ENCODE measurements around the gene OGT.
"Not testable (repeated sequence)": the region's sequence is repeated elsewhere in the genome, so short reads cannot be mapped to it uniquely, and the experiment has no call there.

The OGT gene

GRCh38 chrX:71599965-71600364 is 67.1 kb downstream of the OGT start:
- DNase-seq, result no peak

- no peak for DNase-seq
Observed at GRCh38 chrX:71603618-71604017, 70.7 kb downstream of the OGT start.

- DNase-seq, result no peak
Observed at GRCh38 chrX:71604141-71604540, 71.2 kb downstream of the OGT start.

GRCh38 chrX:71604796-71605568 is 72.1 kb downstream of the OGT start:
- no peak for DNase-seq

GRCh38 chrX:71606536-71607216 is 73.8 kb downstream of the OGT start:
- DNase-seq, result peak; percentile 24

- no peak for DNase-seq
Observed at GRCh38 chrX:71607488-71607887, 74.6 kb downstream of the OGT start.

GRCh38 chrX:71609095-71609750 is 76.3 kb downstream of the OGT start:
- no peak for DNase-seq

- not testable (repeated sequence) for DNase-seq
Observed at GRCh38 chrX:71611736-71612135, 78.8 kb downstream of the OGT start.

GRCh38 chrX:71612256-71612655 is 79.4 kb downstream of the OGT start:
- no peak for DNase-seq

- DNase-seq, result no peak
Observed at GRCh38 chrX:71615056-71615455, 82.2 kb downstream of the OGT start.

GRCh38 chrX:71615954-71616353 is 83.0 kb downstream of the OGT start:
- peak; percentile 55 for DNase-seq

- DNase-seq, result peak; percentile 41
Observed at GRCh38 chrX:71616672-71617529, 84.0 kb downstream of the OGT start.

GRCh38 chrX:71617742-71618141 is 84.8 kb downstream of the OGT start:
- peak; percentile 22 for DNase-seq

GRCh38 chrX:71618303-71618721 is 85.4 kb downstream of the OGT start, which contains the start of gene CXCR3:
CXCR3 (minus strand) TSS chrX:71618511; CDS start chrX:71618449, 62 bp downstream.
- DNase-seq, result peak; percentile 91

GRCh38 chrX:71618787-71619186 is 85.9 kb downstream of the OGT start:
- DNase-seq, result no peak

- DNase-seq, result peak; percentile 53
Observed at GRCh38 chrX:71619193-71619592, 86.3 kb downstream of the OGT start.

GRCh38 chrX:71619986-71620385 is 87.1 kb downstream of the OGT start:
- no peak for DNase-seq

GRCh38 chrX:71621603-71622002 is 88.7 kb downstream of the OGT start:
- no peak for DNase-seq

- no peak for DNase-seq
Observed at GRCh38 chrX:71622032-71622575, 89.2 kb downstream of the OGT start.

GRCh38 chrX:71622576-71623450 is 89.9 kb downstream of the OGT start:
- DNase-seq, result peak; percentile 89

- no peak for DNase-seq
Observed at GRCh38 chrX:71623714-71624113, 90.8 kb downstream of the OGT start.
